Activated gamma-delta T cell treated with Interleukin-2 at 50 U/mL for 16 hours (primary cell): ENCODE data around the gene PKP4.

ENCODE experiments used
- DNase-seq: peaks from one replicate; pipeline ENCODE4 v3.0.0-alpha.2; 2020

PKP4 gene

GRCh38 chr2:158659483-158659882 is 202.7 kb downstream of the PKP4 start:
- no peak for DNase-seq

- DNase-seq, result no peak
These were observed 204.5 kb downstream of the PKP4 start for GRCh38 chr2:158661231-158661630.

GRCh38 chr2:158662421-158662820 is 205.7 kb downstream of the PKP4 start:
- DNase-seq, result no peak

- DNase-seq, result no peak
These were observed 207.0 kb downstream of the PKP4 start for GRCh38 chr2:158663796-158664195.

GRCh38 chr2:158664987-158665386 is 208.2 kb downstream of the PKP4 start:
- no peak for DNase-seq

GRCh38 chr2:158665536-158666302 is 209.0 kb downstream of the PKP4 start:
- DNase-seq, result no peak

GRCh38 chr2:158666969-158667368 is 210.2 kb downstream of the PKP4 start:
- DNase-seq, result no peak

- no peak for DNase-seq
These were observed 210.8 kb downstream of the PKP4 start for GRCh38 chr2:158667586-158667985.

- no peak for DNase-seq
These were observed 211.4 kb downstream of the PKP4 start for GRCh38 chr2:158668001-158668765.

- no peak for DNase-seq
These were observed 213.5 kb downstream of the PKP4 start for GRCh38 chr2:158670292-158670691.

GRCh38 chr2:158671360-158672245 is 214.9 kb downstream of the PKP4 start:
- no peak for DNase-seq

- DNase-seq, result no peak
These were observed 219.5 kb downstream of the PKP4 start for GRCh38 chr2:158676295-158676694.

GRCh38 chr2:158676696-158677095 is 219.9 kb downstream of the PKP4 start:
- DNase-seq, result no peak

- no peak for DNase-seq
These were observed 220.8 kb downstream of the PKP4 start for GRCh38 chr2:158677542-158677941.

GRCh38 chr2:158681816-158682215 is 225.1 kb downstream of the PKP4 start:
- no peak for DNase-seq

GRCh38 chr2:158685646-158686045 is 228.9 kb downstream of the PKP4 start:
- DNase-seq, result no peak

- DNase-seq, result no peak
These were observed 229.5 kb downstream of the PKP4 start for GRCh38 chr2:158686210-158686691.

- no peak for DNase-seq
These were observed 230.6 kb downstream of the PKP4 start for GRCh38 chr2:158687315-158687714.

GRCh38 chr2:158688721-158689120 is 232.0 kb downstream of the PKP4 start:
- DNase-seq, result no peak

GRCh38 chr2:158689391-158689790 is 232.6 kb downstream of the PKP4 start:
- DNase-seq, result no peak

- DNase-seq, result no peak
These were observed 234.1 kb downstream of the PKP4 start for GRCh38 chr2:158690823-158691222.

GRCh38 chr2:158691619-158692018 is 234.9 kb downstream of the PKP4 start:
- no peak for DNase-seq
